AG20443 (cell line): Measurements from ENCODE around the gene SPATA31D1.
"Not testable (repeated sequence)": the region's sequence is repeated elsewhere in the genome, so short reads cannot be mapped to it uniquely, and the experiment has no call there.

Experiments
- DNase-seq: peaks from one replicate; pipeline ENCODE4 v3.0.0; 2012; ENCODE audit warnings: low spot score, mixed read lengths

Gene SPATA31D1

GRCh38 chr9:81988472-81988871, at the start of gene SPATA31D1:
Gene SPATA31D1 (plus strand): TSS chr9:81988772. CDS start chr9:81988819, 47 bp downstream.
- DNase-seq = not testable (repeated sequence)

- DNase-seq = not testable (repeated sequence)
These were observed 45.2 kb upstream of the SPATA31D1 start, which contains the start of gene SPATA31D3 for GRCh38 chr9:81943393-81943792. Gene SPATA31D3 (plus strand): TSS chr9:81943500. CDS start chr9:81943586, 86 bp downstream.

GRCh38 chr9:81948650-81949049, 39.9 kb upstream of the SPATA31D1 start:
- not testable (repeated sequence) for DNase-seq

- no peak for DNase-seq
These were observed 35.5 kb upstream of the SPATA31D1 start for GRCh38 chr9:81953096-81953495.

- no peak for DNase-seq
These were observed 32.9 kb upstream of the SPATA31D1 start for GRCh38 chr9:81955625-81956024.

GRCh38 chr9:81964218-81965171, 24.1 kb upstream of the SPATA31D1 start:
- peak; percentile 41 for DNase-seq

GRCh38 chr9:81968026-81968425, 20.5 kb upstream of the SPATA31D1 start:
- DNase-seq = no peak

GRCh38 chr9:81969971-81970370, 18.6 kb upstream of the SPATA31D1 start:
- peak; percentile 21 for DNase-seq

GRCh38 chr9:81971727-81972126, 16.8 kb upstream of the SPATA31D1 start:
- no peak for DNase-seq

- no peak for DNase-seq
These were observed 13.8 kb upstream of the SPATA31D1 start for GRCh38 chr9:81974764-81975163.

- no peak for DNase-seq
These were observed 12.2 kb upstream of the SPATA31D1 start for GRCh38 chr9:81976351-81976750.

GRCh38 chr9:81979196-81979595, 9.4 kb upstream of the SPATA31D1 start:
- no peak for DNase-seq

- no peak for DNase-seq
These were observed 8.0 kb upstream of the SPATA31D1 start for GRCh38 chr9:81980568-81980967.

GRCh38 chr9:81981883-81982282, 6.7 kb upstream of the SPATA31D1 start:
- DNase-seq = no peak

- DNase-seq = no peak
These were observed 3.6 kb upstream of the SPATA31D1 start for GRCh38 chr9:81984928-81985327.

- DNase-seq = no peak
These were observed 2.5 kb upstream of the SPATA31D1 start for GRCh38 chr9:81986051-81986450.

- no peak for DNase-seq
These were observed 1.1 kb downstream of the SPATA31D1 start for GRCh38 chr9:81989700-81990099.

GRCh38 chr9:81993656-81994055, 5.1 kb downstream of the SPATA31D1 start:
- no peak for DNase-seq

GRCh38 chr9:81999806-82000205, 11.2 kb downstream of the SPATA31D1 start:
- no peak for DNase-seq

GRCh38 chr9:82010711-82011110, 22.1 kb downstream of the SPATA31D1 start:
- no peak for DNase-seq

GRCh38 chr9:82011133-82011532, 22.6 kb downstream of the SPATA31D1 start:
- no peak for DNase-seq

GRCh38 chr9:82012276-82012675, 23.7 kb downstream of the SPATA31D1 start:
- no peak for DNase-seq

- no peak for DNase-seq
These were observed 31.8 kb downstream of the SPATA31D1 start for GRCh38 chr9:82020331-82020730.

- peak; percentile 73 for DNase-seq
These were observed 32.6 kb downstream of the SPATA31D1 start for GRCh38 chr9:82021198-82021597.
